Fibroblast of pulmonary artery (primary cell): Measurements from ENCODE around the gene GPR18.

Experiments used
- DNase-seq: peaks from one replicate; pipeline ENCODE4 v3.0.0-alpha.2; 2010; ENCODE audit warnings: low read depth
- H3K4me3 ChIP-seq: replicated peaks from 2 replicates; pipeline ENCODE4 v1.5.1; 2011; ENCODE audit warnings: low read depth, mild to moderate bottlenecking, control low read depth, low read length, moderate library complexity
- CTCF ChIP-seq: IDR thresholded peaks from 2 replicates; pipeline ENCODE4 v1.5.1; 2011; ENCODE audit warnings: mild to moderate bottlenecking, control low read depth, low read length, inconsistent platforms; ENCODE audit errors: missing control alignments

Gene GPR18

GRCh38 chr13:99282264-99283231 lies 24.4 kb upstream of the GPR18 start:
- no peak for DNase-seq
- TF ChIP-seq CTCF, result no peak
- H3K4me3 ChIP-seq, result no peak overlapping the region

- H3K4me3 ChIP-seq, result no peak overlapping the region
- TF ChIP-seq CTCF, result no peak
- DNase-seq, result no peak
Measured at GRCh38 chr13:99281811-99282263, 23.7 kb upstream of the GPR18 start.

- peak; percentile 11 for DNase-seq
- no peak for TF ChIP-seq CTCF
- no peak overlapping the region for H3K4me3 ChIP-seq
Measured at GRCh38 chr13:99280166-99280565, 22.0 kb upstream of the GPR18 start.

GRCh38 chr13:99279637-99280036 lies 21.5 kb upstream of the GPR18 start:
- no peak overlapping the region for H3K4me3 ChIP-seq
- TF ChIP-seq CTCF, result no peak
- DNase-seq, result no peak

GRCh38 chr13:99278843-99279242 lies 20.7 kb upstream of the GPR18 start:
- no peak for TF ChIP-seq CTCF
- no peak for DNase-seq
- H3K4me3 ChIP-seq, result no peak overlapping the region

- no peak overlapping the region for H3K4me3 ChIP-seq
- no peak for DNase-seq
Measured at GRCh38 chr13:99278200-99278599, 20.0 kb upstream of the GPR18 start.

More at GRCh38 chr13:99278200-99278599, 20.0 kb upstream of the GPR18 start:
- TF ChIP-seq CTCF, result no peak
